H1 (cell line): ENCODE results near the gene PTPRD. TPM values are rescaled to one million over a fixed set of nuclear protein-coding genes. Genes with fewer than 3 reads are reported as not detected.

Experiments used
- CTCF ChIA-PET: fragments of 300-600 bp; sonication (Branson Sonifier 250); formaldehyde crosslinking; loops from one replicate; lab custom pipeline; 2021; ENCODE audit not compliant: partially characterized antibody; lab: Charles Lee
- POLR2A ChIA-PET: fragments of 300-600 bp; sonication (Branson Sonifier 250); formaldehyde crosslinking; loops from one replicate; lab custom pipeline; 2021; ENCODE audit warnings: inconsistent platforms; ENCODE audit not compliant: partially characterized antibody; lab: Charles Lee
- DNase-seq, 2 experiments: peaks; one replicate each; pipeline versions ENCODE4 v3.0.0 to v3.0.0-alpha.2; 2010 to 2022; ENCODE audit warnings: low spot score in 2 of 2, low read depth in 1 of 2, mixed read lengths in 1 of 2
- FAIRE-seq: peaks from 2 replicates; lab custom pipeline; 2011; peaks lifted over from hg19 to GRCh38; lab: Jason Lieb, UNC
- H2AFZ ChIP-seq: 2 replicates; pipeline ENCODE4 v1.8.1; 2012; ENCODE audit warnings: low read length, inconsistent platforms
- H2AK5ac ChIP-seq: 2 replicates; pipeline ENCODE4 v1.6.1; 2013; ENCODE audit warnings: low read depth, low read length
- H2BK120ac ChIP-seq: replicated peaks from 2 replicates; pipeline ENCODE3; 2013; ENCODE audit warnings: low read depth, low read length, inconsistent platforms
- H2BK12ac ChIP-seq: 2 replicates; pipeline ENCODE4 v1.6.1; 2013; ENCODE audit warnings: low read depth, low read length
- H2BK15ac ChIP-seq: 2 replicates; pipeline ENCODE4 v1.6.1; 2013; ENCODE audit warnings: low read length
- H2BK20ac ChIP-seq: 2 replicates; pipeline ENCODE4 v1.6.1; 2013; ENCODE audit warnings: low read length
- H2BK5ac ChIP-seq: 2 replicates; pipeline ENCODE4 v1.6.1; 2013; ENCODE audit warnings: low read depth, low read length
- H3K14ac ChIP-seq: 2 replicates; pipeline ENCODE4 v1.6.1; 2013; ENCODE audit warnings: inconsistent platforms; ENCODE audit not compliant: insufficient read length
- H3K18ac ChIP-seq: 2 replicates; pipeline ENCODE4 v1.6.1; 2013; ENCODE audit warnings: low read length; ENCODE audit errors: extremely low read depth
- H3K23ac ChIP-seq: 2 replicates; pipeline ENCODE4 v1.6.1; 2013; ENCODE audit warnings: inconsistent platforms; ENCODE audit not compliant: insufficient read length
- H3K23me2 ChIP-seq: 2 replicates; pipeline ENCODE4 v1.6.1; 2013; ENCODE audit warnings: low read depth, low read length
- H3K27ac ChIP-seq: 2 replicates; pipeline ENCODE4 v1.6.1; 2011; ENCODE audit warnings: low read depth, low read length, inconsistent platforms
- H3K27me3 ChIP-seq, 4 experiments: replicated peaks in 1 of 4; 1 replicate in 1 of 4; 2 replicates in 3 of 4; pipeline versions ENCODE4 v1.6.1 to v1.8.1; 2011 to 2013; ENCODE audit warnings: low read length in 3 of 4, mild to moderate bottlenecking in 3 of 4, inconsistent platforms in 2 of 4, mixed read lengths in 2 of 4, moderate library complexity in 1 of 4; ENCODE audit not compliant: control insufficient read depth in 3 of 4, insufficient read depth in 3 of 4; ENCODE audit errors: extremely low read depth in 1 of 4
- H3K36me3 ChIP-seq, 4 experiments: 2 replicates each; pipeline versions ENCODE4 v1.6.1 to v1.8.1; 2011 to 2013; ENCODE audit warnings: mild to moderate bottlenecking in 4 of 4, low read length in 3 of 4, moderate library complexity in 2 of 4, control low read depth in 1 of 4, inconsistent platforms in 1 of 4; ENCODE audit not compliant: insufficient read depth in 4 of 4, control insufficient read depth in 2 of 4
- H3K4ac ChIP-seq: replicated peaks from 2 replicates; pipeline ENCODE3; 2013; ENCODE audit warnings: low read length, low read depth, mixed read lengths, inconsistent platforms; ENCODE audit not compliant: insufficient read length
- H3K4me1 ChIP-seq, 4 experiments: replicated peaks in 1 of 4; 1 replicate in 1 of 4; 2 replicates in 3 of 4; pipeline versions ENCODE4 v1.6.1 to v1.8.1; 2011 to 2013; ENCODE audit warnings: low read length in 3 of 4, inconsistent platforms in 2 of 4, mixed read lengths in 1 of 4; ENCODE audit not compliant: insufficient read depth in 4 of 4, control insufficient read depth in 3 of 4
- H3K4me2 ChIP-seq, 2 experiments: 2 replicates each; pipeline versions ENCODE4 v1.6.1 to v1.8.1; 2011 to 2013; ENCODE audit warnings: low read depth in 2 of 2, low read length in 2 of 2, control low read depth in 1 of 2, inconsistent platforms in 1 of 2, mild to moderate bottlenecking in 1 of 2; ENCODE audit not compliant: insufficient read depth in 1 of 2
- H3K4me3 ChIP-seq, 4 experiments: fragments of 200-600, 300-600 bp in 1 of 4; sonication (generic), shearing (Covaris generic), sonication (Bioruptor Twin) in 1 of 4; 2 replicates each; pipeline versions ENCODE4 v1.5.1 to v1.8.1; 2011 to 2016; ENCODE audit warnings: low read length in 4 of 4, low read depth in 3 of 4, control low read depth in 2 of 4, inconsistent platforms in 2 of 4, mild to moderate bottlenecking in 2 of 4, mixed read lengths in 1 of 4, moderate library complexity in 1 of 4; ENCODE audit not compliant: insufficient read depth in 2 of 4; ENCODE audit errors: extremely low read depth in 1 of 4
- H3K56ac ChIP-seq: replicated peaks from 2 replicates; pipeline ENCODE3; 2013; ENCODE audit warnings: low read depth, mild to moderate bottlenecking, mixed read lengths, low read length, inconsistent platforms; ENCODE audit not compliant: insufficient read length
- H3K79me1 ChIP-seq: 2 replicates; pipeline ENCODE4 v1.6.1; 2013; ENCODE audit warnings: low read depth, low read length, control low read depth
- H3K79me2 ChIP-seq, 2 experiments: 2 replicates each; pipeline versions ENCODE4 v1.6.1 to v1.8.1; 2012 to 2013; ENCODE audit warnings: low read length in 2 of 2, mild to moderate bottlenecking in 2 of 2, inconsistent platforms in 1 of 2; ENCODE audit not compliant: insufficient read depth in 2 of 2, control insufficient read depth in 1 of 2
- H3K9ac ChIP-seq, 4 experiments: replicated peaks in 1 of 4; 1 replicate in 1 of 4; 2 replicates in 3 of 4; pipeline versions ENCODE4 v1.6.1 to v1.8.1; 2011 to 2013; ENCODE audit warnings: low read depth in 3 of 4, low read length in 3 of 4, control low read depth in 2 of 4, mild to moderate bottlenecking in 2 of 4, moderate library complexity in 2 of 4, inconsistent platforms in 1 of 4; ENCODE audit errors: extremely low read depth in 1 of 4
- H3K9me3 ChIP-seq, 2 experiments: 2 replicates each; pipeline versions ENCODE4 v1.6.1 to v1.8.1; 2012 to 2013; ENCODE audit warnings: mild to moderate bottlenecking in 2 of 2, moderate library complexity in 2 of 2, control low read depth in 1 of 2, inconsistent platforms in 1 of 2, low read depth in 1 of 2, low read length in 1 of 2, mixed read lengths in 1 of 2; ENCODE audit not compliant: insufficient read depth in 2 of 2
- H4K20me1 ChIP-seq, 2 experiments: replicated peaks in 1 of 2; 2 replicates each; pipeline versions ENCODE3 to v1.8.1; 2011 to 2013; ENCODE audit warnings: inconsistent platforms in 2 of 2, low read length in 2 of 2, mild to moderate bottlenecking in 1 of 2; ENCODE audit not compliant: insufficient read depth in 2 of 2, control insufficient read depth in 1 of 2
- H4K5ac ChIP-seq: 2 replicates; pipeline ENCODE4 v1.6.1; 2013; ENCODE audit warnings: low read length, low read depth, mixed read lengths, inconsistent platforms; ENCODE audit not compliant: insufficient read length
- H4K8ac ChIP-seq: 2 replicates; pipeline ENCODE4 v1.8.0; 2013; ENCODE audit warnings: mild to moderate bottlenecking, moderate library complexity, low read length, inconsistent platforms; ENCODE audit not compliant: insufficient read depth; ENCODE audit errors: extremely low read depth
- H4K91ac ChIP-seq: replicated peaks from 2 replicates; pipeline ENCODE3; 2013; ENCODE audit warnings: low read length, mixed read lengths, inconsistent platforms; ENCODE audit not compliant: insufficient read length
- ASH2L ChIP-seq: fragments of 200-600, 300-600 bp; sonication (generic); IDR thresholded peaks from one replicate; pipeline ENCODE4 v1.7.1; 2017; ENCODE audit warnings: low read length
- BACH1 ChIP-seq: IDR thresholded peaks from 2 replicates; pipeline ENCODE4 v1.6.1; 2012; ENCODE audit warnings: low read length, improper control_type of control experiment
- EGR1 ChIP-seq: IDR thresholded peaks from 2 replicates; pipeline ENCODE4 v1.6.1; 2011; ENCODE audit warnings: low read depth, low read length, borderline replicate concordance
- EZH2 ChIP-seq: fragments of 200-600 bp; sonication (generic); IDR thresholded peaks from 2 replicates; pipeline ENCODE4 v1.7.1; 2012; ENCODE audit warnings: low read depth, mild to moderate bottlenecking, moderate library complexity, low read length, inconsistent platforms; ENCODE audit not compliant: severe bottlenecking
- HDAC6 ChIP-seq: IDR thresholded peaks from one replicate; pipeline ENCODE4 v1.7.1; 2012; ENCODE audit warnings: low read depth, mild to moderate bottlenecking, inconsistent platforms, low read length, moderate library complexity
- KDM1A ChIP-seq: fragments of 200-600, 300-600 bp; sonication (generic); IDR thresholded peaks from 2 replicates; pipeline ENCODE4 v1.7.1; 2016; ENCODE audit warnings: mild to moderate bottlenecking, low read length, borderline replicate concordance
- KDM4A ChIP-seq: IDR thresholded peaks from one replicate; pipeline ENCODE4 v1.7.1; 2012; ENCODE audit warnings: low read depth, mild to moderate bottlenecking, moderate library complexity, low read length, inconsistent platforms; ENCODE audit not compliant: severe bottlenecking
- NRF1 ChIP-seq: IDR thresholded peaks from 2 replicates; pipeline ENCODE4 v1.6.1; 2011; ENCODE audit warnings: mild to moderate bottlenecking, low read depth, low read length, improper control_type of control experiment
- PHF8 ChIP-seq: fragments of 200-600 bp; sonication (generic); conservative IDR thresholded peaks from 2 replicates; pipeline ENCODE4 v1.7.1; 2012; ENCODE audit warnings: low read depth, mild to moderate bottlenecking, inconsistent platforms, low read length, moderate library complexity
- POLR2A ChIP-seq, 2 experiments: IDR thresholded peaks; 1 replicate in 1 of 2; 2 replicates in 1 of 2; pipeline ENCODE4 v1.6.1; 2011; ENCODE audit warnings: low read depth in 2 of 2, low read length in 2 of 2, mild to moderate bottlenecking in 2 of 2; ENCODE audit errors: control extremely low read depth in 1 of 2
- POU5F1 ChIP-seq: IDR thresholded peaks from 2 replicates; pipeline ENCODE4 v1.6.1; 2011; ENCODE audit warnings: low read depth, mild to moderate bottlenecking, low read length, moderate library complexity
- RFX5 ChIP-seq: IDR thresholded peaks from 2 replicates; pipeline ENCODE4 v1.6.1; 2011; ENCODE audit warnings: low read depth, low read length, improper control_type of control experiment, borderline replicate concordance
- SP4 ChIP-seq: IDR thresholded peaks from 2 replicates; pipeline ENCODE4 v1.6.1; 2012; ENCODE audit warnings: low read length, inconsistent platforms
- TEAD4 ChIP-seq: IDR thresholded peaks from 2 replicates; pipeline ENCODE4 v1.6.1; 2012; ENCODE audit warnings: low read depth, low read length, inconsistent platforms, mixed read lengths
- YY1 ChIP-seq: IDR thresholded peaks from 2 replicates; pipeline ENCODE4 v1.6.1; 2011; ENCODE audit warnings: low read depth, mild to moderate bottlenecking, low read length
- whole genome bisulfite sequencing, 2 experiments: shearing (Covaris generic) in 1 of 2; methylation state at CpG; one replicate each; pipeline versions ENCODE4 v1.1.6 to v1.1.7; 2013 to 2015; ENCODE audit warnings: low lambda C conversion rate in 2 of 2, mixed read lengths in 2 of 2, inconsistent platforms in 1 of 2, low coverage in 1 of 2, missing lambda C conversion rate in 1 of 2; ENCODE audit not compliant: insufficient replicate concordance in 2 of 2, insufficient coverage in 1 of 2, insufficient read length in 1 of 2; ENCODE audit errors: extremely low coverage in 1 of 2, missing lambda C conversion rate in 1 of 2; 5-methylcytosine and 5-hydroxymethylcytosine counted together
- polyA plus RNA-seq, 7 experiments: library from polyadenylated mRNA; depleted of rRNA in 3 of 7; stranded (reverse) in 5 of 7; unstranded in 2 of 7; fragments of >200 nt in 5 of 7; fragments of 200-250 nt in 2 of 7; gene quantifications; 1 replicate in 5 of 7; 2 replicates in 1 of 7; 4 replicates in 1 of 7; pipeline versions ENCODE4 v1.2.1 to v1.2.3, GENCODE V29; 2011 to 2013; ENCODE audit warnings: missing spikeins in 2 of 7, mixed read lengths in 2 of 7
- total RNA-seq: library from RNA; stranded (reverse); fragmentation: NEBNext Ultra II Directional; extraction: Animal tissue kit (Norgen Biotek cat#: 25700); gene quantifications from 2 replicates; pipeline ENCODE4 v1.2.1, GENCODE V29; 2021

Gene PTPRD
- total and polyA plus RNA-seq, 2 of the 8 experiments (the other 6 are each of a cell fraction or from before 2014, with no cell fraction given), result 17.2 to 77.0 TPM

DNA sequence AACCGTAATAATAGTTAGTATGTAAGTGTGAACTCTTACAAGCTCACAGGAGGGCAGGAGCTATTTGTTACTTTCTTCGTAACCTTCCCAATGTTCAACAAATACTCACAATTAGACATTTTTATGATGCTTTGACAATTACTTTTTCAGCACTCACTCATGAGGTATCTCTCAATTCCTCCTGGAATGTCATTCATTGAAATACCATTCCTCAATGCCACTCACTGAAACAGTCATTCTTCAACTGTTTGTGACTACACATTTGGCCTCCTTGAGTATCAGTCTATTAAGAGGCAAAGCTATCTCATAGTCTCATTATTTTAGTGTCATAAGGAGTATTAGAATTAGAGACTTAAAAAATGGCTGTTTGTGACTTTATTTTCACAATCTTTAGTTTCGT is 2079.1 kb downstream of the PTPRD start:
- H3K14ac ChIP-seq, result no peak overlapping the region
- no peak for FAIRE-seq
- H4K8ac ChIP-seq, result no peak overlapping the region
- CTCF ChIA-PET, result no interaction called here
- H3K4me3 ChIP-seq, result no peak overlapping the region
- no peaks in the 10 kb centered on the region for H3K4me1 ChIP-seq
- H3K27ac ChIP-seq, result no peak overlapping the region
- no peaks in the 10 kb centered on the region for H3K79me1 ChIP-seq
- H4K5ac ChIP-seq, result no peak overlapping the region
- no peak overlapping the region for H3K23ac ChIP-seq
- H2BK15ac ChIP-seq, result no peak overlapping the region
- H3K4me2 ChIP-seq, result no peak overlapping the region
- H4K20me1 ChIP-seq, result no peaks in the 10 kb centered on the region
- no peaks in the 10 kb centered on the region for H3K9me3 ChIP-seq
- H3K79me2 ChIP-seq, result no peaks in the 10 kb centered on the region
- no peak overlapping the region for H2BK12ac ChIP-seq
- no peak overlapping the region for H2AFZ ChIP-seq
- no peak overlapping the region for H2AK5ac ChIP-seq
- no peaks in the 10 kb centered on the region for H3K36me3 ChIP-seq
- no peak overlapping the region for H3K4ac ChIP-seq
- POLR2A ChIA-PET, result no interaction called here
- no peak overlapping the region for H3K18ac ChIP-seq
- no peak overlapping the region for H4K91ac ChIP-seq
- no peaks in the 10 kb centered on the region for H3K23me2 ChIP-seq
- H3K27me3 ChIP-seq, result no peaks in the 10 kb centered on the region
- H3K9ac ChIP-seq, result no peak overlapping the region
- no peak overlapping the region for H2BK20ac ChIP-seq
- TF ChIP-seq EZH2 (no peak), POU5F1 (no peak), KDM4A (no peak), YY1 (no peak), TEAD4 (no peak), RFX5 (no peak), EGR1 (no peak), BACH1 (no peak), HDAC6 (no peak), NRF1 (no peak), POLR2A (IDR thresholded peaks at IDR 0.05; ENCODE audit: control extremely low read depth in 1 of 2, low read depth in 2 of 2, low read length in 2 of 2) (no peak), PHF8 (no peak), SP4 (no peak), ASH2L (no peak), KDM1A (no peak)
- TF ChIP-seq, all 59 proteins: peak for 0
- H2BK120ac ChIP-seq, result no peak overlapping the region
- no peak for DNase-seq
- 91% methylated on average over 3 of the region's 3 CpGs; no CpG with 5 or more reads in 1 of the 2 experiments for WGBS, 2 experiments
- H2BK5ac ChIP-seq, result no peak overlapping the region
- H3K56ac ChIP-seq, result no peak overlapping the region
